Activated T-cell treated with anti-CD3 and anti-CD28 coated beads, Interleukin-2, amount 50 U/mL, for 24 hours (primary cell): ENCODE results near the gene CADM2.
"Not testable (repeated sequence)": the region's sequence is repeated elsewhere in the genome, so short reads cannot be mapped to it uniquely, and the experiment has no call there.

Source experiments
- DNase-seq: peaks from one replicate; pipeline ENCODE4 v3.0.0-alpha.2; 2020
- H3K27ac Mint-ChIP-seq: 2 replicates; pipeline ENCODE4 v1.8.0; 2020; ENCODE audit warnings: mild to moderate bottlenecking, mixed read lengths
- H3K27me3 Mint-ChIP-seq: 2 replicates; pipeline ENCODE4 v1.8.0; 2020; ENCODE audit warnings: mixed read lengths
- H3K36me3 Mint-ChIP-seq: 2 replicates; pipeline ENCODE4 v1.8.0; 2020; ENCODE audit warnings: low read depth, mixed read lengths
- H3K4me1 Mint-ChIP-seq: 2 replicates; pipeline ENCODE4 v1.8.0; 2020; ENCODE audit warnings: low read depth, mixed read lengths
- H3K4me3 Mint-ChIP-seq: 2 replicates; pipeline ENCODE4 v1.8.0; 2020; ENCODE audit warnings: mild to moderate bottlenecking, moderate library complexity, mixed read lengths
- H3K9me3 Mint-ChIP-seq: 2 replicates; pipeline ENCODE4 v1.8.0; 2020; ENCODE audit warnings: mixed read lengths

CADM2 gene

DNA sequence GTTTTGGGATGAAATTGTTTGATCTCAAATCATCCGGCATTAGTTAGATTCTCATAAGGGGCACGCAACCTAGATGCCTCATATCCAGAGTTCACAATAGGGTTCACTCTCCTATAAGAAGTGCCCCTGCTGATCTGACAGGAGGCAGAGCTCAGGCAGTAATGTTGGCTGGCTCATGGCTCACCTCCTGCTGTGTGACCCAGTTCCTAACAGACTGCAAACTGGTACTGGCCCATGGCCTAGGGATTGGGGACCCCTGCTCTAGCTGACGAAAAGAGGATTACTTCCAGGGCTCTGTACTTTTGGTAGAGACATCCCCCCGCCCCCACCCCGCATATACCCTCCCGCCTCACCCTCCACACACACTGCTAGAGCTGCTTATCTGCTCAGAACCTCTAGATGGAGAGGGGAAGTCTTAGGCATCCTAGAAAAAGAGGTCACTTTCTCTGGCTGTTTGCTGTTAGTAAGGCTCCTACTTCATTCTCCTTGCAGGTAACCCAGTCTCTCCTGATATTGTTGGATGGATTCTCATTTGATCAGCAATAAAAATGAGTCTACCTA is 923.1 kb downstream of the CADM2 start:
- no peak for DNase-seq
- Mint-ChIP-seq H3K27ac (no peak overlapping the region), H3K9me3 (no peaks in the 10 kb centered on the region), H3K4me3 (no peak overlapping the region), H3K36me3 (no peaks in the 10 kb centered on the region), H3K4me1 (no peaks in the 10 kb centered on the region), H3K27me3 (no peaks in the 10 kb centered on the region)

DNA sequence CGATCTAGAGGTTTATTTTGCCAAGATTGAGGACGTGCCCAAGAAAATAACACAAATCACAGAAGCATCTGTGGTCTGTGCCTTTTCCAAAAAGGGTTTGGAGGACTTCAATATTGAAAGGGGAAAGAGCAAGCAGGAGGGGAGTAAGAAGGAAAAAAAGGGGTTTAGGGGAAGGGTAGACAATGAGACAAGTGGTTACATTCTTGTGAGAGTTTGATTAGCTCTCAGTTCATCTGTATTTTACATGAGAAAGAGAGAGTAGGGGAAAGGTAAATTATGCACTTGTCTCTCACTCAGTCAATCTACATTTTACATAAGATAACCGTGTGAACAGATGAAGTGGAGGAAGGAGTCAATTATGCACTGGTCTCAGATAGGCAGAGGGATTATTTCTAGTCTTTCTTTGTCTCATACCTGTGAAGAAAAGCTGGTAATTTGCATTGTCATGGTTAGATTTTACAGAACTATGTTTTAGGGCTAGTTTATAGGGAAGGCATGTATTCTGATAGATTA is 931.3 kb downstream of the CADM2 start:
- H3K4me3 Mint-ChIP-seq = no peak overlapping the region
- no peaks in the 10 kb centered on the region for H3K4me1 Mint-ChIP-seq
- H3K27ac Mint-ChIP-seq = no peak overlapping the region
- H3K36me3 Mint-ChIP-seq = no peaks in the 10 kb centered on the region
- no peak for DNase-seq
- peaks cover 17% of the 10 kb centered on the region for H3K9me3 Mint-ChIP-seq
- H3K27me3 Mint-ChIP-seq = no peaks in the 10 kb centered on the region

DNA sequence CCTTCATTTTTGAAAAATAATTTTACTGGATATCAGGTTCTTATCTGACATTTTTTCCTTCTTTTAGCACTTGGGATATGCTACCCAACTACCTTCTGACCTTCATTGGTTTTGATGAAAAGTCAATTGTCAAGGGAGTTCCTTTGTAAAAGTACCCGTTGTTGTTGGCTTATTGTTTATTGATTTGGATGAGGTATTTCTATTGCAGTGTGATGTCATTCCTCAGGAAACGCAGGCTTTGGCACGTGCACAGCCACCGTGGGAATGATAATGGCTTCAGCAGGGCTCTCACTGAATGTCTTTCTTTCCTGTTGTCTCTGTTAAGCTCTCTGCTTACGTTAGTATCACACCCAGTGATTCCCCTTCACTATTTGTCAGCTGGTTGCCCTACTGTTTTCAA is 944.6 kb downstream of the CADM2 start:
- Mint-ChIP-seq H3K9me3 (peaks cover 12% of the 10 kb centered on the region), H3K27me3 (no peaks in the 10 kb centered on the region), H3K36me3 (no peaks in the 10 kb centered on the region), H3K27ac (no peak overlapping the region), H3K4me1 (no peaks in the 10 kb centered on the region), H3K4me3 (no peak overlapping the region)
- DNase-seq = no peak

DNA sequence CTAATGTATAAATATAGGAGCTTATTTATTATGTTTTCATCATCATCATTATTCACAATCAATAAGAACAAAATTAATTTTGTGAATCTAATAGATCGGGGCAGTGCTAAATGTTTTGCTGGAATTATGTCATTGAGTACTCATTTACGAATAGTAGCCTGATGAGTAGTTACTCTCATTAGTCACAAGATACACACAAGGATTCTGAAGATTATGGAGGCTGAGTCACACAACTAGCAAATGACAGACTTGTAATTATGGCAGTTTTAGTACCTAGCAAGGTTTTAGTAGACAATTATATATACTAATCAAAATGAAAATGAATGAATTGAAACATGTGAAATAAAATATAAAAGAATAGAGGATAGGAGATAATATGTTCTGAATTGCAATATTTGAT is 954.2 kb downstream of the CADM2 start:
- H3K36me3 Mint-ChIP-seq = no peaks in the 10 kb centered on the region
- no peak for DNase-seq
- no peak overlapping the region for H3K4me3 Mint-ChIP-seq
- no peaks in the 10 kb centered on the region for H3K27me3 Mint-ChIP-seq
- H3K9me3 Mint-ChIP-seq = peaks cover 24% of the 10 kb centered on the region
- H3K4me1 Mint-ChIP-seq = no peaks in the 10 kb centered on the region
- no peak overlapping the region for H3K27ac Mint-ChIP-seq

DNA sequence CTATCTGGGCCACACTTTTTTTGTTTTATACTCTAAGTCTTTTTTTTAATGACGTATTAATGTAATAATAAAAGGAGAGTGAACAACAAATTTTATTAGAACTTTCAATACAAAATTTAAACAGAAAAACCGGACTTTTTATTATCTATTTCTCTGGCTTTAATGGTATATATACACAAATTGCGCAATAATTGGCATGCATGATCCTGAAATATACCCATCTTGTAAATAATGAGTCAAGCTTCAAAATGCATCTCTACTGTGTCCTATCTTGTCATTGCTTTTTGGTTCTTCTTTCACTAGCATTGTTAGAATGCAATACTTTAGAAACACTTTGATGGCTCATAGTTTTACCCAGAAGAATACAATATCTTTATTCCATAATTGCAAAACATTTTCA is 963.6 kb downstream of the CADM2 start:
- H3K36me3 Mint-ChIP-seq = no peaks in the 10 kb centered on the region
- H3K27me3 Mint-ChIP-seq = no peaks in the 10 kb centered on the region
- H3K9me3 Mint-ChIP-seq = peaks cover 18% of the 10 kb centered on the region
- no peak for DNase-seq
- no peak overlapping the region for H3K27ac Mint-ChIP-seq
- no peak overlapping the region for H3K4me3 Mint-ChIP-seq
- H3K4me1 Mint-ChIP-seq = no peaks in the 10 kb centered on the region

DNA sequence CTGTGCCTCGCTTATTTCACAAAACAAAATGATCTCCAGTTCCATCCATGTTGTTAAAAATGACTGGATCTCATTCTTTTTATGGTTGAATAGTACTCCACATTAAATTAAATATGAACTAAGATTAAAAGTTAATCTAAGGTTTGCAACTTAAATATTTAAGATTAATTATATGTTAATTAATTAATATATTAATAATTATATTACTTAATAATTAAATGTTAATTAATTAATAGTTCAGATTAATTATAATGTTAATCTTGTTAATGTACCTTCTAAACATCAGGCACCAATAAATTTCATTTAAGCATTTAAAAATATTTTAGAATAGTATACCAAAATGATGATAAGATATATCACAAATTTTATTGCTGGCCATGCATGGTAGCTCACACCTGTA is 971.9 kb downstream of the CADM2 start:
- Mint-ChIP-seq H3K27ac (no peak overlapping the region), H3K4me3 (no peak overlapping the region), H3K4me1 (no peaks in the 10 kb centered on the region), H3K27me3 (no peaks in the 10 kb centered on the region), H3K36me3 (no peaks in the 10 kb centered on the region), H3K9me3 (peaks cover 13% of the 10 kb centered on the region)
- no peak for DNase-seq

DNA sequence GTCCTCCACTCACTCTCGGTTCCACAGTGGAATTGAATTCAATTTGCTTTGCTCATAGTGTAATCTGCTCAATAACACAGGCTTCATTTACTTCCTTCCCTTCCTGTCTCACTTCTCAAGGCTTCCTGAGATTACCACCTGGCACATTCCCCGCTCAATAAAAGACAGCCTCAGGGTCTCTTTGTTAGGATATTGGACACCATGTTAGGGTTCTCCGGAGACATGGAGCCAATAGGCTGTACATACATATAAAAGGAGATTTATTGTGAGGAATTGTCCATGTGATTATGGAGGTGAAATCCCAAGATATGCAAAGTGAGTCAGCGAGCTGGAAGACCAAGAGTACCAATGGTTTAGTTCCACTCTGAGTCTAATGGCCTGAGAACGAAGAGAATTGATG is 974.5 kb downstream of the CADM2 start:
- Mint-ChIP-seq H3K9me3 (peaks cover 9% of the 10 kb centered on the region), H3K27ac (no peak overlapping the region), H3K27me3 (no peaks in the 10 kb centered on the region), H3K4me1 (no peaks in the 10 kb centered on the region), H3K4me3 (no peak overlapping the region), H3K36me3 (no peaks in the 10 kb centered on the region)
- DNase-seq = no peak

DNA sequence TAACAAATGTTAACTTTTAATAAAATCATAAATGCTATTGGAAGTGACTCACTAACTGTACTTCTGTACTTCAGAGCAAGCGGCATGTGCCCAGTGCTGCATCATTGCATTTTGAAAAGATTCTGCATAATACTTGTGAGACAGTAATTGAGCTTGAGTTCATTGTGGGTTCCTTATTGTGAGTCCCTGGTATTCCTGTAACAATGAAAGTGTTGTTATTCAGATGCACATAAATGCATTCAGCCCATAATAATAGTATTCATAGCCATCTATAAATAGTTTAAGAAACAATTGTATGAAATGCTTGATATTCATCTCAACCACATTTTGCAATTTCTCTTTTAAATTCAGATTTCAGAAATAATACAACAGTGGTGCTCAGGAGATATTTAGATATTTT is 976.4 kb downstream of the CADM2 start:
- no peaks in the 10 kb centered on the region for H3K4me1 Mint-ChIP-seq
- H3K27ac Mint-ChIP-seq = no peak overlapping the region
- no peaks in the 10 kb centered on the region for H3K36me3 Mint-ChIP-seq
- peaks cover 9% of the 10 kb centered on the region for H3K9me3 Mint-ChIP-seq
- no peak overlapping the region for H3K4me3 Mint-ChIP-seq
- no peak for DNase-seq
- no peaks in the 10 kb centered on the region for H3K27me3 Mint-ChIP-seq

DNA sequence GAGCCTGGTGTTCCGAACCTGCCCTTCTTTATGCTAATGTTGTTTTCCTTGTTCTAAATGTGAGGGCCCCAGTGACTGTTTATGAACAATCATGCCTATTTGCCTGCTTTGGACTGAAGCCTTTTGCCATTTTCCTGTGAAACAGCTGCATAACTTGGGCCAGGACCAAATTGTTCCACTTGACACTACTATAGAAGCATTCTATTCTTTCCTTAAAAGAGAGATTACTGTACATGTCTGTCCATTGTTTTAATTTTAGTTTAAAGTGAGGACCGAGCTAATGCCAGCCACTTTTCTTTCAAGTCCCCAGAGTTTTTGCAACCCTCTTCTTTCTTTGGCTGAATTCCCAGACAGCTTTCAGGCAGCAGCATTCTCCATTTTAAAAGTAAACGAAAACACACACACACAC is 980.3 kb downstream of the CADM2 start:
- Mint-ChIP-seq H3K27ac (no peak overlapping the region), H3K4me1 (no peaks in the 10 kb centered on the region), H3K27me3 (no peaks in the 10 kb centered on the region), H3K9me3 (peaks cover 12% of the 10 kb centered on the region), H3K36me3 (no peaks in the 10 kb centered on the region), H3K4me3 (no peak overlapping the region)
- DNase-seq = no peak

DNA sequence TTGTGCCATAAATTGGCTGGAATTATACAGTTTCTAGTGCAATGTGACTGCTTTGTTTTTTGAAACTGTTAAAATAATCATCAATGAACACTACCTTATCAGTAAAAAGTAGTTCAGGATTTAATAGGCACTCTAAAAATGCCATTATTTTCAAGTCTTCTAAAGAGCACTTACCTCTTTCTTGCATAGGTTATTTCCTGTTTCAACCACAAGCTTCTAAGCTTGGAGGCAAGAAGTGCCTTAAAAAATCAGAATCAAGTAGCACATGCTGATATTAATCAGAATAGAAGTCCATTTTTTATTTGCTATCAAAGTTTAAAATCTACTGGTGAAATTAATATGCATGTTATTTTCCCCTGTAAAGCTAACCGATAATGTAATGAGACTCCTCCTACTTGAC is 991.6 kb downstream of the CADM2 start:
- Mint-ChIP-seq H3K27ac (no peak overlapping the region), H3K27me3 (no peaks in the 10 kb centered on the region), H3K4me1 (no peaks in the 10 kb centered on the region), H3K36me3 (no peaks in the 10 kb centered on the region), H3K4me3 (no peak overlapping the region), H3K9me3 (peaks cover 7% of the 10 kb centered on the region)
- no peak for DNase-seq

DNA sequence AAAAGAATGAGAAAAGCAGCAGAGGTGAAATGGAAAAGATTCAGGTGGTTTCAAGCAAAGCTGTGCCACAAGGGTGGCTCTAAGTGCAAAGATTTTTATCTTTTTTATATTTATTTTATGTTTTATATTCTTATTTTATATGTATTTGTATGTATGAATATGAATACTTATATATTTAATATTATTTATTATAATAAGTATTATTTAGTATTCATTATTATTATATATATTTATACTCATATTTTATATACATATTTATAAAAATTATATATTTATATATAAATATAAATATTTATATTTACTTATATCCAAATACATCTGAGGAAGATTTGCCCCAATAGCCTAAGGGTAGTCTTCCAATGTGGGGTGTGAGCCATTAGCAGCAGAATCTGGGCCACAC is 1002.0 kb downstream of the CADM2 start:
- Mint-ChIP-seq H3K27me3 (no peaks in the 10 kb centered on the region), H3K9me3 (peaks cover 7% of the 10 kb centered on the region), H3K36me3 (no peaks in the 10 kb centered on the region), H3K4me3 (no peak overlapping the region), H3K27ac (no peak overlapping the region), H3K4me1 (no peaks in the 10 kb centered on the region)
- DNase-seq = no peak

DNA sequence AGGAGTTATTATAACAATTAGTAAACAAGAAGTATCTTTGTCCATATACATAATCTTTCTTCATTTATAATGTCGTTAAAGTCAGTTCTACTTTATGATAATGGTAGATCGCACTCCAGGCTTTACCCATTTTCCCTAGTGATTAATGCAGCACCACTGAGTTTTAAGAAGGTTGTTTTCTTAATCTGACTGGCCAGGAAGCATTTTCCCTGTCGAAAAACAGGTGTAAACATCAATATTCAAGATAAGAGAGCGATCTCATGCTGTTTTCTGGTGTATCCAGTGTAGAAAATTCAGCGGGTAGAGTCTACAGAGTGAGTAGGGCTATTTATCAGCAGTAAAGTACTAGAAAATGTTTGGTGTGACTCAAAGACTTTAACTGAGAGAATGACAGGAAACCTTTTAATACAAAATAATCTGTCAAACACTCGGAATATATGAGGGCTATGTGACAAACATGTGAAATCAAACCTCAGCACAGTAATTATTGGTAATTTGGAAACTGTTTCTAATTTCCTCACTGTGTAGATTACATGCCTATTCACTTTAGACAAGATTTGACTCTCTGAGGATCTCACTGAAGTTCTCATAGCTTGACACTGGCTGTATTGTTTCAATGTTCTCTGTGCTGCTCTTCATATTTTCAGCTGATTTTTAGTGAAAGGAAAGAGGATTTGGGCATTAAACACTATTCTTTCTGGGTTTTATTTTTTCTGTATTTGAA is 1019.0 kb downstream of the CADM2 start:
- DNase-seq = no peak
- no peak overlapping the region for H3K4me3 Mint-ChIP-seq
- H3K27me3 Mint-ChIP-seq = no peaks in the 10 kb centered on the region
- H3K4me1 Mint-ChIP-seq = no peaks in the 10 kb centered on the region
- no peaks in the 10 kb centered on the region for H3K36me3 Mint-ChIP-seq
- H3K27ac Mint-ChIP-seq = no peak overlapping the region
- H3K9me3 Mint-ChIP-seq = peaks cover 10% of the 10 kb centered on the region

DNA sequence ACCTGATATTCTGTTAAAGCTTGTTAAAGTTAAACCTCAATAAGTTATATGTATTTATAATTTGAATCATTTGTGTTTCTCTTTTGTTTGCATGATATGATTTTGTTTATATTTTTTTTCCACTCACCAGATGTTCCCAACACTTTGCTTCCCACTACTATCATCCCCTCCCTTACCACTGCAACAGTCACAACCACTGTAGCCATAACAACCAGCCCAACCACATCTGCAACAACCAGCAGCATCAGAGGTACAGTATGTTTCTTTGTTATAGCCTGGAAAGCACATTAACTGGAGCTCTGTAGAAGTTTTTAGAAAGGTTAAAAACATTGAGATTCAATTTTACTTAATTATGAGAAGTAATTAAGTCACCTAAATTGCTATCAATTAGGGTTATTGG is 1020.2 kb downstream of the CADM2 start:
- Mint-ChIP-seq H3K4me3 (no peak overlapping the region), H3K36me3 (no peaks in the 10 kb centered on the region), H3K4me1 (no peaks in the 10 kb centered on the region), H3K27ac (no peak overlapping the region), H3K27me3 (no peaks in the 10 kb centered on the region), H3K9me3 (peaks cover 6% of the 10 kb centered on the region)
- DNase-seq = no peak

DNA sequence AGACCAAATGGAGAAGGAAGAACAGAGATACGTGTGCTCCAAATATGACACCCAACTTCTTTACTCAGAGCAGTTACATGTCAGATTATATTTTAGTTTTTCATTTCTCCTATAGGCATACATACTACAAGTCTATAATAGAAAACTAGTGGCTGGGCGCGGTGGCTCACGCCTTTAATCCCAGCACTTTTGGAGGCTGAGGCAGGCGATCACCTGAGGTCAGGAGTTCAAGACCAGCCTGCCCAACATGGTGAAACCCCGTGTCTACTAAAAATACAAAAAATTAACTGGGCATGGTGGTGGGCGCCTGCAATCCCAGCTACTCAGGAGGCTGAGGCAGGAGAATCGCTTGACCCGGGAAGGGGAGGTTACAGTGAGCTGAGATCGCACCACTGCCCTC is 1030.8 kb downstream of the CADM2 start:
- not testable (repeated sequence) for H3K4me1 Mint-ChIP-seq, H3K4me3 Mint-ChIP-seq, H3K36me3 Mint-ChIP-seq, DNase-seq, H3K9me3 Mint-ChIP-seq, H3K27me3 Mint-ChIP-seq, H3K27ac Mint-ChIP-seq

DNA sequence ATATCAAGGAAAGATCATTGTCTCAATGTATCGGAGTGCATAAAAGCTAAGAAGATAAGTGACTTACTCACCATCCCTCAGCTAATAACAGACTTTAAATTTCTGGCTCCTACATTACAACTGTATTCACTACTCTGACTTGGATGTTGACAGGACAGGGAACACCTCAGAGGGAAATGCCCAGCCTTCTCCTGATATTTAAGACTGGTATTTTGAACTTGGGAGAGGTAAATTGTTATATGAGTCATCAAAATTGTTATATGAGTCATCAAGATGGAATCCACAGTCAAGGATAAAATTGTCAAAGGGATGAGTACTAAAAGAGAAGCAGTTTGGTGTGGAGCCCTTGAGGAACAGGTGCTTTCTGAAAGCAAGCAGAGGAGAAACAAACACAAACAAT is 1070.8 kb downstream of the CADM2 start:
- Mint-ChIP-seq H3K4me3 (no peak overlapping the region), H3K36me3 (no peaks in the 10 kb centered on the region), H3K9me3 (peaks cover 14% of the 10 kb centered on the region), H3K27me3 (no peaks in the 10 kb centered on the region), H3K27ac (no peak overlapping the region), H3K4me1 (no peaks in the 10 kb centered on the region)
- no peak for DNase-seq
